HCT116 (cell line): ENCODE measurements around the gene ROBO1. TPM values are rescaled to one million over a fixed set of nuclear protein-coding genes. Genes with fewer than 3 reads are reported as not detected.

ENCODE experiments used
- ATAC-seq: fragments of 200-7000 bp; cut with Tn5 transposase; 2 replicates; pipeline ENCODE4 v1.9.1; 2020; ENCODE audit warnings: mild to moderate bottlenecking, moderate library complexity
- BruUV-seq: library from RNA; stranded (reverse); fragments of 400-500 nt; replicated peaks from 2 replicates; lab custom pipeline; 2021; lab: Mats Ljungman, UMichigan
- CTCF ChIA-PET: fragments of 300-600 bp; sonication (Branson Sonifier 250); formaldehyde crosslinking; loops from one replicate; lab custom pipeline; 2021; ENCODE audit warnings: antibody characterized with exemption; lab: Charles Lee
- POLR2A ChIA-PET: fragments of 300-600, 350-600 bp; sonication (Branson Sonifier 250); formaldehyde crosslinking; loops from one replicate; lab custom pipeline; 2021; ENCODE audit warnings: antibody characterized with exemption; lab: Charles Lee
- RAD21 ChIA-PET, 2 experiments: fragments of 300-600 bp; sonication (Branson Sonifier 250); formaldehyde crosslinking; loops; one replicate each; lab custom pipeline; 2023; ENCODE audit warnings: low total read pairs in 2 of 2; ENCODE audit not compliant: uncharacterized antibody in 2 of 2, unreplicated experiment in 2 of 2, low non-redundant PET in 1 of 2; lab: Charles Lee
- DNase-seq: peaks from one replicate; pipeline ENCODE4 v3.0.0-alpha.2; 2010; ENCODE audit warnings: low read depth, low spot score
- H2AFZ ChIP-seq: fragments of 200-600 bp; shearing (Covaris generic), sonication (generic); 2 replicates; pipeline ENCODE4 v1.6.1; 2017; ENCODE audit warnings: low read depth, mixed run types, mixed read lengths, antibody characterized with exemption, low read length; ENCODE audit not compliant: poor library complexity, severe bottlenecking
- H3K27ac ChIP-seq: 2 replicates; pipeline ENCODE4 v1.5.1; 2012; ENCODE audit warnings: low read depth, low read length
- H3K27me3 ChIP-seq: fragments of 200-600 bp; sonication (generic); 2 replicates; pipeline ENCODE4 v1.6.1; 2016; ENCODE audit warnings: mixed run types, low read length, mixed read lengths; ENCODE audit not compliant: insufficient read depth
- H3K36me3 ChIP-seq, 2 experiments: fragments of 200-500 bp in 1 of 2; fragments of 200-600 bp in 1 of 2; sonication (Bioruptor generic) in 1 of 2; sonication (generic) in 1 of 2; 2 replicates each; pipeline versions ENCODE4 v1.5.1 to v1.6.1; 2014 to 2016; ENCODE audit warnings: low read length in 2 of 2, inconsistent platforms in 1 of 2, mixed read lengths in 1 of 2, mixed run types in 1 of 2; ENCODE audit not compliant: insufficient read depth in 2 of 2, control insufficient read depth in 1 of 2
- H3K4me1 ChIP-seq, 2 experiments: fragments of 200-600 bp in 1 of 2; sonication (generic) in 1 of 2; 2 replicates each; pipeline versions ENCODE4 v1.5.1 to v1.6.1; 2012 to 2017; ENCODE audit warnings: low read length in 2 of 2, inconsistent platforms in 1 of 2, mild to moderate bottlenecking in 1 of 2, mixed read lengths in 1 of 2, mixed run types in 1 of 2, moderate library complexity in 1 of 2; ENCODE audit not compliant: insufficient read depth in 2 of 2, control insufficient read depth in 1 of 2
- H3K4me2 ChIP-seq: fragments of 200-600 bp; sonication (generic); 2 replicates; pipeline ENCODE4 v1.6.1; 2017; ENCODE audit warnings: mixed run types, low read length, mixed read lengths
- H3K4me3 ChIP-seq, 2 experiments: fragments of 200-600 bp in 1 of 2; sonication (generic) in 1 of 2; replicated peaks in 1 of 2; 2 replicates each; pipeline ENCODE4 v1.5.1; 2011 to 2016; ENCODE audit warnings: low read length in 2 of 2, control low read depth in 1 of 2, low read depth in 1 of 2, mild to moderate bottlenecking in 1 of 2, mixed read lengths in 1 of 2, mixed run types in 1 of 2
- H3K79me2 ChIP-seq: fragments of 200-600 bp; sonication (generic); 2 replicates; pipeline ENCODE4 v1.6.1; 2017; ENCODE audit warnings: mild to moderate bottlenecking, mixed run types, low read length, moderate library complexity, mixed read lengths; ENCODE audit not compliant: insufficient read depth
- H3K9ac ChIP-seq: fragments of 200-600 bp; sonication (generic); 2 replicates; pipeline ENCODE4 v1.6.1; 2016; ENCODE audit warnings: low read length, mixed read lengths
- H3K9me2 ChIP-seq: fragments of 200-600 bp; sonication (generic), shearing (Covaris generic); 2 replicates; pipeline ENCODE4 v1.6.1; 2017; ENCODE audit warnings: mixed run types, mild to moderate bottlenecking, moderate library complexity; ENCODE audit not compliant: insufficient read depth
- H3K9me3 ChIP-seq, 2 experiments: fragments of 200-500 bp in 1 of 2; fragments of 200-600 bp in 1 of 2; sonication (Bioruptor generic) in 1 of 2; sonication (generic) in 1 of 2; 2 replicates each; pipeline ENCODE4 v1.6.1; 2014 to 2017; ENCODE audit warnings: low read length in 2 of 2, mixed read lengths in 2 of 2, inconsistent platforms in 1 of 2, low read depth in 1 of 2, mild to moderate bottlenecking in 1 of 2, mixed run types in 1 of 2, moderate library complexity in 1 of 2; ENCODE audit not compliant: control insufficient read depth in 1 of 2, insufficient read depth in 1 of 2
- H4K20me1 ChIP-seq: fragments of 200-600 bp; sonication (generic), shearing (Covaris generic); 2 replicates; pipeline ENCODE4 v1.6.1; 2017; ENCODE audit warnings: mixed run types, mild to moderate bottlenecking, moderate library complexity; ENCODE audit not compliant: insufficient read depth
- CBX3 ChIP-seq: IDR thresholded peaks from 2 replicates; pipeline ENCODE4 v1.6.1; 2012; ENCODE audit warnings: low read depth
- CEBPB ChIP-seq: IDR thresholded peaks from 2 replicates; pipeline ENCODE4 v1.6.1; 2012; ENCODE audit warnings: low read depth
- EGR1 ChIP-seq: IDR thresholded peaks from 2 replicates; pipeline ENCODE4 v1.6.1; 2012; ENCODE audit warnings: low read depth
- EZH2 ChIP-seq: fragments of 200-600 bp; sonication (generic); IDR thresholded peaks from 2 replicates; pipeline ENCODE4 v1.6.1; 2017; ENCODE audit warnings: antibody characterized with exemption, mixed run types
- EZH2phosphoT487 ChIP-seq: fragments of 200-600 bp; IDR thresholded peaks from 2 replicates; pipeline ENCODE4 v1.6.1; 2018; ENCODE audit warnings: antibody characterized with exemption, borderline replicate concordance
- FOSL1 ChIP-seq: IDR thresholded peaks from 2 replicates; pipeline ENCODE4 v1.6.1; 2012; ENCODE audit warnings: low read depth
- JUND ChIP-seq: IDR thresholded peaks from 2 replicates; pipeline ENCODE4 v1.6.1; 2012
- MAX ChIP-seq: IDR thresholded peaks from 2 replicates; pipeline ENCODE4 v1.6.1; 2012
- POLR2A ChIP-seq: IDR thresholded peaks from 2 replicates; pipeline ENCODE4 v1.7.0; 2011; ENCODE audit warnings: borderline replicate concordance; ENCODE audit not compliant: insufficient read depth, insufficient read length; ENCODE audit errors: extremely low read depth
- RAD21 ChIP-seq: IDR thresholded peaks from 2 replicates; pipeline ENCODE4 v1.6.1; 2012; ENCODE audit warnings: low read depth, mild to moderate bottlenecking
- SIN3A ChIP-seq: IDR thresholded peaks from 2 replicates; pipeline ENCODE4 v1.6.1; 2012; ENCODE audit warnings: low read depth
- SP1 ChIP-seq: IDR thresholded peaks from 2 replicates; pipeline ENCODE4 v1.6.1; 2012; ENCODE audit warnings: low read depth
- TCF7L2 ChIP-seq: IDR thresholded peaks from 2 replicates; pipeline ENCODE4 v1.7.0; 2011; ENCODE audit warnings: borderline replicate concordance, inconsistent platforms; ENCODE audit not compliant: insufficient read depth, insufficient read length; ENCODE audit errors: extremely low read depth
- ZFX ChIP-seq: fragments of 450-650 bp; IDR thresholded peaks from 2 replicates; pipeline ENCODE4 v1.6.1; 2017
- ZNF274 ChIP-seq: fragments of 200-500 bp; sonication (Bioruptor generic); IDR thresholded peaks from 2 replicates; pipeline ENCODE4 v1.6.1; 2014; ENCODE audit warnings: mild to moderate bottlenecking, low read depth, low read length, inconsistent platforms
- intact Hi-C: fragments of 100-400 bp; cut with micrococcal nuclease; formaldehyde crosslinking; loops from 2 replicates; pipeline ENCODE4 v1.10.0; 2022
- total RNA-seq: library from RNA; stranded (reverse); gene quantifications from one replicate; pipeline ENCODE4 v1.2.1, GENCODE V29; 2021; ENCODE audit not compliant: unreplicated experiment
- TF ChIP-seq, protein P1 (sequence below): IDR thresholded peaks from 2 replicates; pipeline ENCODE4 v1.6.1; 2012; ENCODE audit warnings: low read depth
- TF ChIP-seq, protein P2 (sequence below), 3 experiments: fragments of 200-600 bp in 1 of 3; sonication (generic) in 1 of 3; IDR thresholded peaks in 2 of 3; conservative IDR thresholded peaks in 1 of 3; 2 replicates each; pipeline ENCODE4 v1.5.1; 2012 to 2017; ENCODE audit warnings: low read depth in 2 of 3, low read length in 2 of 3, antibody characterized with exemption in 1 of 3, borderline replicate concordance in 1 of 3, control low read depth in 1 of 3, mild to moderate bottlenecking in 1 of 3, mixed read lengths in 1 of 3, mixed run types in 1 of 3, moderate library complexity in 1 of 3; ENCODE audit not compliant: insufficient read depth in 1 of 3

The ROBO1 gene
- total RNA-seq, 1 experiment from 2014 or later: 0.27 TPM

DNA sequence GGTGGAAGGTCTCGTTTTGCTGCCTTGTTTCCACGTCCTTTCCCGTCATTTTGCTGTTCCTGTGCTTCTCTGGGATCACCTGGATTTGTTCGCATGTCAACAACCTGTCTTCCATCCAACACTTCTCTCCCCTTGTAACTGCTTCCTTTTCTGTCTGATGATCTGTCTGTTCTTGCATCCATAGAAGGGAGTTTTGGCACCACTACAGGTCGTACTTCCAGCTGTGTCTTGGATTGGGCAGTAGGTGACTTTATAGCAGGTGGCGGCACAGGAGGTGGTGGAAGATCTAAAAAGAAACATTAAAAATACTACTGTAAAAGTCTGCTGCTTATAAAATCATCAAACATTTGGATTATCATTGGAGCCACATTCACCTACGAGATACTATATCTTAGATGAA, 1161.0 kb downstream of the ROBO1 start:
- Histone ChIP-seq H3K79me2 (no peaks in the 10 kb centered on the region), H3K9ac (no peak overlapping the region), H3K27ac (no peak overlapping the region), H2AFZ (no peak overlapping the region), H3K4me1 (no peaks in the 10 kb centered on the region), H3K27me3 (no peaks in the 10 kb centered on the region), H3K36me3 (no peaks in the 10 kb centered on the region), H3K4me3 (no peak overlapping the region), H4K20me1 (no peaks in the 10 kb centered on the region), H3K9me3 (peaks cover 4 to 19% of the 10 kb centered on the region in 2 experiments; a peak in 3 of 4 replicates), H3K4me2 (no peak overlapping the region), H3K9me2 (no peaks in the 10 kb centered on the region)
- RAD21 ChIA-PET: no interaction called here
- no peak for ATAC-seq
- BruUV-seq: no TSS peak
- CTCF ChIA-PET: no interaction called here
- no peak for DNase-seq
- TF ChIP-seq EGR1: no peak
- TF ChIP-seq MAX: no peak
- TF ChIP-seq ZNF274: no peak
- TF ChIP-seq FOSL1: no peak
- TF ChIP-seq TCF7L2: no peak
- no peak for TF ChIP-seq EZH2phosphoT487
- TF ChIP-seq POLR2A: no peak
- no peak for TF ChIP-seq CEBPB
- no peak for TF ChIP-seq SP1
- TF ChIP-seq, protein P1, sequence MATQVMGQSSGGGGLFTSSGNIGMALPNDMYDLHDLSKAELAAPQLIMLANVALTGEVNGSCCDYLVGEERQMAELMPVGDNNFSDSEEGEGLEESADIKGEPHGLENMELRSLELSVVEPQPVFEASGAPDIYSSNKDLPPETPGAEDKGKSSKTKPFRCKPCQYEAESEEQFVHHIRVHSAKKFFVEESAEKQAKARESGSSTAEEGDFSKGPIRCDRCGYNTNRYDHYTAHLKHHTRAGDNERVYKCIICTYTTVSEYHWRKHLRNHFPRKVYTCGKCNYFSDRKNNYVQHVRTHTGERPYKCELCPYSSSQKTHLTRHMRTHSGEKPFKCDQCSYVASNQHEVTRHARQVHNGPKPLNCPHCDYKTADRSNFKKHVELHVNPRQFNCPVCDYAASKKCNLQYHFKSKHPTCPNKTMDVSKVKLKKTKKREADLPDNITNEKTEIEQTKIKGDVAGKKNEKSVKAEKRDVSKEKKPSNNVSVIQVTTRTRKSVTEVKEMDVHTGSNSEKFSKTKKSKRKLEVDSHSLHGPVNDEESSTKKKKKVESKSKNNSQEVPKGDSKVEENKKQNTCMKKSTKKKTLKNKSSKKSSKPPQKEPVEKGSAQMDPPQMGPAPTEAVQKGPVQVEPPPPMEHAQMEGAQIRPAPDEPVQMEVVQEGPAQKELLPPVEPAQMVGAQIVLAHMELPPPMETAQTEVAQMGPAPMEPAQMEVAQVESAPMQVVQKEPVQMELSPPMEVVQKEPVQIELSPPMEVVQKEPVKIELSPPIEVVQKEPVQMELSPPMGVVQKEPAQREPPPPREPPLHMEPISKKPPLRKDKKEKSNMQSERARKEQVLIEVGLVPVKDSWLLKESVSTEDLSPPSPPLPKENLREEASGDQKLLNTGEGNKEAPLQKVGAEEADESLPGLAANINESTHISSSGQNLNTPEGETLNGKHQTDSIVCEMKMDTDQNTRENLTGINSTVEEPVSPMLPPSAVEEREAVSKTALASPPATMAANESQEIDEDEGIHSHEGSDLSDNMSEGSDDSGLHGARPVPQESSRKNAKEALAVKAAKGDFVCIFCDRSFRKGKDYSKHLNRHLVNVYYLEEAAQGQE: no peak
- no peak for TF ChIP-seq ZFX
- TF ChIP-seq, protein P2, sequence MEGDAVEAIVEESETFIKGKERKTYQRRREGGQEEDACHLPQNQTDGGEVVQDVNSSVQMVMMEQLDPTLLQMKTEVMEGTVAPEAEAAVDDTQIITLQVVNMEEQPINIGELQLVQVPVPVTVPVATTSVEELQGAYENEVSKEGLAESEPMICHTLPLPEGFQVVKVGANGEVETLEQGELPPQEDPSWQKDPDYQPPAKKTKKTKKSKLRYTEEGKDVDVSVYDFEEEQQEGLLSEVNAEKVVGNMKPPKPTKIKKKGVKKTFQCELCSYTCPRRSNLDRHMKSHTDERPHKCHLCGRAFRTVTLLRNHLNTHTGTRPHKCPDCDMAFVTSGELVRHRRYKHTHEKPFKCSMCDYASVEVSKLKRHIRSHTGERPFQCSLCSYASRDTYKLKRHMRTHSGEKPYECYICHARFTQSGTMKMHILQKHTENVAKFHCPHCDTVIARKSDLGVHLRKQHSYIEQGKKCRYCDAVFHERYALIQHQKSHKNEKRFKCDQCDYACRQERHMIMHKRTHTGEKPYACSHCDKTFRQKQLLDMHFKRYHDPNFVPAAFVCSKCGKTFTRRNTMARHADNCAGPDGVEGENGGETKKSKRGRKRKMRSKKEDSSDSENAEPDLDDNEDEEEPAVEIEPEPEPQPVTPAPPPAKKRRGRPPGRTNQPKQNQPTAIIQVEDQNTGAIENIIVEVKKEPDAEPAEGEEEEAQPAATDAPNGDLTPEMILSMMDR (IDR thresholded peaks at IDR 0.05 in 2 of 3, conservative IDR thresholded peaks at IDR 0.05 in 1 of 3; ENCODE audit: borderline replicate concordance in 1 of 3, insufficient read depth in 1 of 3, low read depth in 2 of 3, low read length in 2 of 3): no peak
- no peak for TF ChIP-seq RAD21
- no peak for TF ChIP-seq CBX3
- TF ChIP-seq SIN3A: no peak
- no peak for TF ChIP-seq EZH2
- no peak for TF ChIP-seq JUND
- intact Hi-C loops: no loop called here
- POLR2A ChIA-PET: no interaction called here
